NCI-H2029 treated with DMSO at 0.1 percent for 48 hours (cell line): ENCODE results near the gene ABHD4.
"Not testable (repeated sequence)": the region's sequence is repeated elsewhere in the genome, so short reads cannot be mapped to it uniquely, and the experiment has no call there.

Source experiments
- DNase-seq: peaks from one replicate; lab custom pipeline; 2025; lab: John Stamatoyannopoulos, UW

Gene ABHD4

DNA sequence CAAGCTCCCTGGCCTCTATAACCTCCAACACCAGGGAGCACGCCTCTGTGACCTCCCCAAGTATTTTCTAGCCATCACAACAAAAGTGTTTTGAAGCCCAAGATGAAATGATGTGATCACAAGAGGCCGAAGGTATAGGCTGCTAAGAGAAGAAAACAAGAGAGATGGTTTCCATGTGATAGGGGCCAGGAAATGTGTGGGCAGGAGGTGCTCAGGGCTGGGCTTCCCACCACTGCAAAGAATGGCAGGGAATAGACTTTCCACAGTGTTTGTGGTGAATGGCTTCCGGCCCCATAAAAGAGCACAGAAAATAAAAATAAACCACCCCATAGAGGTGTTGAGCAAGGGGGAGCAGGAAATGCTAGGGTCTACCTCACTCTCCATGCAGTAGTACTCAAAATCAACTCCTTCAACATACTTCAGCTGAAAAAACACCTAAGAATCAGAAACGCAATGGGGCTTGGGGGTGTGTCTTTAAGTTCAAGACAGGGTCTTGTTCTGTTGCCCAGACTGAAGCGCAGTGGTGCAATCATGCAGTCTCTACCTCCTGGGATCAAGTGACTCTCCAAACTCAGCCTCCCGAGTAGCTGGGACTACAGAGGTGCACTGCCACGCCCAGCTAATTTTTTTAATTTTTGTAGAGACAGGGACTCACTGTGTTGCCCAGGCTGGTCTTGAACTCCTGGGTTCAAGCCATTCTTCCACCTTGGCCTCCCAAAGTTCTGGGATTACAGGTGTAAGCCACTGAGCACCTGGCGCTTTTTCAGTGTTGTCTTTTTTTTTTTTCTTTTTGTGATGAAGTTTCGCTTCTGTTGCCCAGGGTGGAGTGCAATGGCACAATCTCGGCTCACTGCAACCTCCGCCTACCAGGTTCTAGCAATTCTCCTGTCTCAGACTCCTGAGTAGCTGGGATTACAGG is 36.2 kb upstream of the ABHD4 start:
- DNase-seq = no peak

DNA sequence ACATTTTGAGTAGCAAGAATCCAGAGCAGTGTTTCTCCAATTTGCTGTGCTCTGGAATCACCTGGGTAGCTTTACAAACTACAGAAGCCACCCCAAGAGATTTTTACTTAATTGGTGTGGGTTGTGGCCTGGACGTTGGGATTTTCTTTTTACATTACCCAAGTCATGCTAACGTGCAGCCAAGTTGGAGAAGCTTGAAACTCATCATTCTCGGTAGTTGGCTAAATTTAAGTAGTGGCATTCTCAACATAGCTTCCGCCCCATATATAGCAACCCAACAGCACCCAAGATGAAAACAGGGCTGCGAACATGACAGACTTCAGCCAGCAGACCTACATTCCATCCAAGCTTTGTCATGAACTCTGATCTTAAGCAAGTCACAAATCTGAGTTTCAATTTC is 34.1 kb upstream of the ABHD4 start:
- no peak for DNase-seq

DNA sequence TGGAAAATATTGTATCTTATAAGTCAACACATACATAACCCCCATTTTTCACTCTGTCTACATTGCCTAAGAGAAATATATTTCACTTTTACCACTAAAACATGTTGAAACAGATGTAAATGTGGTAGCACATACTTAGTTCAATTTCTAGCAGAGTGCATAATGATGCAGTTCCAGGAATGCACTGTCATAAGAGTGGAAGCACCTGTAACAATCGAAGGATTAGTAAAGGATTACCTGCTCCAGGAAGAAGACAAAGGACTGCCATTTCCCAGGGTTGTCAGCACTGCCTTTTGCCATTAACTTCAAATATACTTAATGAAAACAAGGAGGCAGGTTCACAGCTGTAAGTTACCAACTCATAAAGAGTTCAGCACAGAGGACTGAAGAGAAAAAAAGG is 33.6 kb upstream of the ABHD4 start:
- no peak for DNase-seq

DNA sequence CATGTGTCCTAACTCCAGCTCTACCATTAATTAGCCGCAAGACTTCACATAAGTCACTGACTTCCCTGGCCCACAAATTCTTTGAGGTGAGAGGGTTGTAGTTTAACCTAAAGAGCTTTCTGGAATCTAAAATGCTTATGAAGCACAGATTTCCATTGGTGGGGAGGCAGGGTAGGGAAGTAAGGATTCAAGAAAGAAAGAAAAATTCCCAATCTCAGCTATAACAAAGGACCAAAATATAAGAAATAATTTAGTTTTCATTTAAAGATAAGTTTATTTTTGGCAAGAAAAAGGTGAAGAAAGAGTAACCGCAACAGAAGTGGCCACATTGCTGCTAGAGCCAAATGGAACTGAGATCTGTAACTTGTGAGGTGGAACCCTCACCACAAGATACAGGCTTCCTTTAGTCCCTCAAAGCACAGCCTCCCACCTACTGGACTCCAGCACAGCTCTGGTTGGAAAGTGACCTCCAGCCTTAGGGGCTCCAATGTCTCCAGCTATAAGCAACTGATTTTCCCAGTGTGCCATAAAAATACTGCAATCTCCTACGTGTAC is 32.6 kb upstream of the ABHD4 start:
- DNase-seq = no peak

DNA sequence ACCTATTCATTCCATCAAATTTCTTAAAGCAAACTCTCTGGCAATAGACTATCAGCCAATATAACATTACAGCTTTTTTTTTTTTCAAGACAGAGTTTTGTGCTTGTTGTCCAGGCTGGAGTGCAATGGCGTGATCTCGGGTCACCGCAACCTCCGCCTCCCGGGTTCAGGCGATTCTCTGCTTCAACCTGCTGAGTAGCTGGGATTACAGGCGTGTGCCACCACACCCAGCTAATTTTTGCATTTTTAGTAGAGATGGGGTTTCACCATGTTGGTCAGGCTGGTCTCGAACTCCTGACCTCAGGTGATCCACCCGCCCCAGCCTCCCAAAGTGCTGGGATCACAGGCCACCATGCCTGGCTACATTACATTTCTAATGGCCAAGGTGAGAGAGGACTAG is 31.8 kb upstream of the ABHD4 start:
- not testable (repeated sequence) for DNase-seq

DNA sequence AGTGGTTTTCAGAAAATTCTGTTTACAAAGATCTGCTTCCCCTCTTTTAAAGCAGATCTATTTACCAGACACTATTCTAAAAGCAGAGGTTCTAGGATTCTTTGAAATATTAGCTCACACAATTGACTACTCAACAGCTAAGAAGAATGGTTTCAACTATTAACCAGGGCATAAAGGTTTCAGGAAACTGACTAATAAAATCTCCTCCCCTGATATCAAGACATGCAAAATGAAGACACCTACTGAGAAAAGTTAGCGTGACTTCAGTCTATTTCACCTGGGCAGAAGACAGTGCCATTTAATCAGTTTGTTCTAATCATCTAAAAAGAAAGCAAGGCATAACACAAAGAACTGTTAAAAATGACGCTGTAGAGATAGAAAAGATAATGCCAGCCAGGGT is 31.3 kb upstream of the ABHD4 start:
- DNase-seq = no peak

DNA sequence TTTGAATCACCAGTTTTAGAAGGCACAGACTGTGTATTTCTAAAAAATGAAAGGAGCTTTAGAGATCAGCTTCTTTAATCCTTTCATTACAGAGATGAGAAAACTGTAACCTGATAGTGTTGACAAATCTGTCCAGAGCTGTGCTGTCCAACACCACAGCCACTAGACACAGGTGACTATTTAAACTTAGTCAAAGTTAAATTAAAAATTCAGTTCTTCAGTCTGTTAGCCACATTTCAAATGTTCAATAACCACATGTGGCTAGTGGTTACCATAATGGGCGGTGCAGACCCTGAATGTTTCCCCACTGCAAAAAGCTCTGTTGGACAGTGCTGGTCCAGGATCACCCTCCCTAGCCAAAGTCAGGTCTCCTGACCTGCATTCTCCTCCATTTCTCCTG is 30.7 kb upstream of the ABHD4 start:
- no peak for DNase-seq

DNA sequence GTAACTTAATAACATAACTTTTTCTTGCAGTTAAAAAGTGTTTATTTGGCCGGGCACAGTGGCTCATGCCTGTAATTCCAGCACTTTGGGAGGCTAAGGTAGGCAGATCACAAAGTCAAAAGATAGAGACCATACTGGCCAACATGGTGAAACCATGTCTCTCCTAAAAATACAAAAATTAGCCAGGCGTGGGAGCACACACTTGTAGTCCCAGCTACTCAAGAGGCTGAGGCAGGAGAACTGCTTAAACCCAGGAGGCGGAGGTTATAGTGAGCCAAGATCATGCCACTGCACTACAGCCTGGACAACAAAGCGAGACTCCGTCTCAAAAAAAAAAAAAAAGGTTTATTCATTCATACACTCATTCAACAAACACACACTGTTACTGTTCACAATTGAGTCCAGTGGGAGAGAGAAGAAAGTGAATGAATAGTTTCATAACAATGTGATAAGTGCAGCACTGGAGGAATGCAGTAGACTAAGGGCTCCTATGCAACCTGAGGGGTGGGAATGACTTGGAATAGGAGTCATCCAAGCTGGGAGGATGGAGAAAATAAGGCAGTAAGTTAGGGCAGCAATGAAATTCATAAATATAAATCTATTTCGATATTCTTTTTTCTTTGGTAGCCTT is 28.9 kb upstream of the ABHD4 start:
- DNase-seq = no peak

DNA sequence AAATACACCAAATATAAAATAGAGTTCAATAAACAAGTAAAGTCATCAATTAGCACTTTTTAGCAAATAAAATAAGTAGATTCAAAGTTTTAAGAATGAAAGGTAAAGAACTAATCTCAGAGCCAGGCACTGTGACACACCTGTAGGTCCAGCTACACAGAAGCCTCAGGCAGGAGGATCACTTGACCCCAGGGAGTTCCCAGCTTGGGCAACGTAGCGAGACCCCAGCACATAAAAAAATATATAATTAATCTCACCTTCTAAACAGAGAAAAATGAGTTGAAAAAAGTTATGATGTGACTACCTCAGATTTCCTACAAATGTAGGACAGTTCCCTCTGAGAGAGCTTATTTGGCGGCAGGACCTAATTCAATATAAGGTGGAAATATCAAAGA is 28.4 kb upstream of the ABHD4 start:
- no peak for DNase-seq

DNA sequence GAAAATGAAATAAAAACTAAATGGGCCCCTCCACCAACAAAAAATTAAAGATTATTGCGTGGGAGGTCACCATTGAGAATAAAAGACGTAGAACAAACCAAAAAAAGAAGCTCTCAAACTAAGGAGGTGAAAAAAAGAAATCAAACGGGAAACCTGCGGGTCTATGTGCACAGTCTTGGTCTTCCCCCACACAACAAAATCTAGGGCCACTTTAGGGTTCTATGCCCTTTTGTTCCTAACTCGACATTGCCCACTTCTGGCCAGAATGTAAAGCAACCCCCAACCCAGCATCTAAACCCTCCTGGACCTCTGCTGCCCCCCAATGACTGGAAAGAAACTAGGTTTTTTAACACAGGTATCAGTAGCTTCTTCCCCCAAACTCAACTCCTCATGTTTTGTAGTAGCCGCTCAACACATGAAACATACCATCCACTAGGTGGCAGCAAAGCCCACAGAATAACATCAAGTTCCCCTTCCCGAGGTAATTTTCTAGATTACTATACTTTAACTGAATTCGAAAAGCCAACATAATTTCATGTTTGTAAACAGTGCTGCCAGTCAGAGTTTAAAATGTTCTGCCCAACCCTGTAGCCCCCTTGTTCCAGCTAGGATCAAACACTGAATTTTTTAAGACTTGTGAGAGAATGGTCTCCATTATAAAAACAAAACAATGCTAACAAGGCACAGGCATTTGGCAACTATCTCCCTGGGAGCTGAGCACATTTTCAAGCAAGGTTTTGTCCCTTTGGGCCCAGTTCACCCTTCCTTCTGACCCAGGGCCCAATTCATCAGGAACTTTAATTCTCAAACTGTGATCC is 27.8 kb upstream of the ABHD4 start:
- peak; percentile 73 for DNase-seq

DNA sequence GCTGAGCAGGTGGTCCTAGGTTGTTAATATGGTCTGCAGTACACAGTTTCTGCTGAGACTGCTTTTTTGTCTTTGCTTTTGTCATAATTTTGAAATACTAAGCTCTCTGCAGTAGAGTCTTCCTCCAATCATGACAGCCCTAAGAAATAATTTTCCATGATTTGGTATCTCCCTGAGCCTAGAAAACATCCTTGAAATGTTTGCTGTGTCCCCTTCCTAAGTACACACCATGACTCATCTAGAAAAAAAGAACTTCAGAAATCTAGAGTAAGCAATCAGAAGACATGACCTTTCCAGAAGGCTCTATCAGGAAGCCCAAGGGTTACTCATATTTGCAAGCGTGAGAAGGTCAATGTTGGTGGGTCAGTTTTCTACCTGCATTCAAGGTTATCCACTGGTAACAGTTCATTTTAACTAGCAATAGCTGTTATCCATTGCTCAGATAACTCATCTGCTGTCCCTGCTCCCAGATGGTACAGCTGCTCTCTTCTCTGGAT is 25.5 kb upstream of the ABHD4 start:
- DNase-seq = no peak

DNA sequence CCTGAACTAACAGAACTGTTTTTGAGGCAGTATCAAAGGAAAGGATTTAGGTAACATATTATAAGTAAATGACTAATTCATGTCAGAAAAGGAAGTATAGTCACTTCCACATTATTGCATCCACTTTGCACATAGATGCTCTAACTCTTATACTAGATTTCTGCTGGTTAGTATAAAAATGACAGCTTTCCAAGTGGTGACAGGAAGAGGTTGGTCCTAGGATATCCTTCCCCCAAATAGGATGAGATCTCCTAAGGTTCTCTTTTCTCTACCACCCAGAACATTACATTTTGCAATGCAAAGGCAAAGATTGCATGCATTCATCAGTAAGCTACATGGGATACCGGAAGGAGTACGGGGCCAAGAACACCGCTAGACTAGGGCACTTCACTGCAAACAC is 24.3 kb upstream of the ABHD4 start:
- no peak for DNase-seq

DNA sequence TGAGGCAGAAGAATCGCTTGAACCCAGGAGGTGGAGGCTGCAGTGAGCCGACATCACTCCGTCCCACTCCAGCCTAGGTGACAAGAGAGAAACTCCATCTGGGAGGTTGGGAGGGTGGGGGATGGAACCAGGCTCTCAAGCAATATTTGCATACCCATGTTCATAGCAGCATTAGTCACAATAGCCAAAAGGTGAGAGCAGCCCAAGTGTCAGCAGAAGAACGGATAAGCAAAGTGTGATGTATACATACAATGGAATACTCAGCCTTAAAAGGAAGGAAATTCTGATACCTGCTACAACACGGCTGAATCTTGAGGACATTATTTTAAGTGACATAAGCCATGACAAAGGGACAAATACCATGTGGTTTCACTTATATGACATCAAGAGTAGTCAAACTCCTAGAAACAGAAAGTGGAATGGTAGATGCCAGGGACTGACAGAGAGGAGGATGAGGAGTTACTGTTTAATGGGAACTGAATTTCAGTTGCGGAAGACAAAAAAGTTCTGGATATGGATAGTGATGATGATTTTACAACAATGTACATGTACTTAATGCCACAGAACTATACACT is 20.7 kb upstream of the ABHD4 start:
- no peak for DNase-seq

DNA sequence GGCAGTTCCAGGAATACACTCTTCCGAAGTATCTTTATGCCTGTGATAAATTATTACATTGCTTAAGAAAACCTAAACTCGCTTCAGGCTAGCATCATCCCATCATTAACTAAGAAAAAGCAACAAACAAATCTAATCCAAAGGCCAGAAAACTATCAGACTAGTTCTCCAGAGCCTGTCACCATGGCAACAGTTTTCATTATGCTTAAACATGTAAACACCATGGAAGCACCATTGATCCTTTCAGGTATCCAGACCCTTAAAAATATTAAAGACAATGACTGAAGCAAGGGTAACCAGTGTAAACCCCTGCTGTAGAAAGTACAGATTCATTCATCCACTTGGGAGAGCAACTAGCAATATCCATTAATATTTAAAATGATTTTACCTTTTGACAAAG is 18.9 kb upstream of the ABHD4 start:
- no peak for DNase-seq

DNA sequence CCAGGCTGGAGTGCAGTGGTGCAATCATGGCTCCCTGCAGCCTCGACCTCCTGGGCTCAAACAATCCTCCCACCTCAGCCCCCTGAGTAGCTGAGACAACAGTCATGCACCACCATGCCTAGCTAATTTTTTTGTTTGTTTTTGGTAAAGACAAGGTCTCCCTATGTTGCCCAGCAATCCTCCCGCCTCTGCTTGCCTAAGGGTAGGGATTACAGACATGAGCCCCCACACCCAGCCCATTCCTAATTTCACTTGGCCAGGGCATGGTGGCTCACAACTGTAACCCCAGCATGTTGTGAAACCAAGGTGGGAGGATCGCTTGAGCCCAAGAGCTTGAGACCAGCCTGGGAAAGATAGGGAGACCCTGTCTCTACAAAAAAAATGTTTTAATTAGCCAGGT is 18.2 kb upstream of the ABHD4 start:
- no peak for DNase-seq

DNA sequence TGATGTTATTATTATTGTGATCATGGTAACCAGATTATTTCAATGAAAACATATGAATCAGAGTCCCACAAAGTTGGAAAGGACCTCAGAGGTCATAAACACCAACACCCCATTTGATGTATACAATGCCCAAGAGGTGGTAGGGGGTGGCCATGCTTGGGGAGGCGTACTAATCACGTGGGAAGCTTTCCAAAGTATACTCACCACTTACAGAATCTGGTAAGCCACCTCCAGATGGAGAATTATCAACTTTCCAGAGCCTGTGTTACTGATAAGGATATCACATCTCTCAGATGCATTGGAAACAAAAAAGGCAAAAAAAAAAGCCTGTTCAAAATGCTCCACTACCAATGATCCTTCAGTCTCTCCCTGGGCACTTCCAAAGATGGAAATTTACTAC is 17.5 kb upstream of the ABHD4 start:
- DNase-seq = no peak

DNA sequence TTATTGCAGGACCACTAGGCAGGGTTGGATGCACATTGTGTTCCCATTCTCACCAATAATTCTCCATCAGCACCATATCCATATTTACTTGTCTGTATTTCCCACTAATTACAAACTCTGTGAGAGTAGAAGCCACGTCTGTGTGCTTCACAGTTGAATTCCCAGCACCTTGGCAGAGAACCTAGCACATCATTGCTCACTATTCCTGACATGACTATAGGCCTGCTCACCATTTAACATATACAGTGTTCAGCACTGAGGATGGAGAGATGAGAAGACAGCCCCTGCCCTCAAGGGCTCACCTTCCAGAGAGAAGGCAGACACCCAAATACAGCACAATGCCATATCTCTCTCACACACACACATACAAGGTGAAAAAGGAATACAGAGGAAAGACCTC is 14.1 kb upstream of the ABHD4 start:
- DNase-seq = no peak

DNA sequence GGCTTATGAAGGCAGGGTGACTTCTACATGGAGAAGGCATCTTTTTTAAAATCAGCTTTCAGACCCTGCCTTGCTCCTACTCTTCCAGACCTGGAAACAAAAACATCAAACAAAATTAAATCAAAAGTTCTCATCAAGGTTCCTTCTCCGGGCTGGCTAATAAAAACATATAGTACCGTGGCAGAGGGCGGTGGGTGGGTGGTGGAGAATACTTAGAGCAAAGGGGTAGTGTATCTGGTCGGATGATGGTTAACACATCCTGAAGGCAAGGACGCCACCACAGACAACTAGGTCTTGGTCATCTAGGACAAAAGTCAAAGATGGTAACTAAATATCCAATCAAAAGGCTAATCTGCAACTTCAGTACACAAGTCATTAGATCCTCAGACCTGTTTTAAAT is 10.9 kb upstream of the ABHD4 start:
- no peak for DNase-seq

DNA sequence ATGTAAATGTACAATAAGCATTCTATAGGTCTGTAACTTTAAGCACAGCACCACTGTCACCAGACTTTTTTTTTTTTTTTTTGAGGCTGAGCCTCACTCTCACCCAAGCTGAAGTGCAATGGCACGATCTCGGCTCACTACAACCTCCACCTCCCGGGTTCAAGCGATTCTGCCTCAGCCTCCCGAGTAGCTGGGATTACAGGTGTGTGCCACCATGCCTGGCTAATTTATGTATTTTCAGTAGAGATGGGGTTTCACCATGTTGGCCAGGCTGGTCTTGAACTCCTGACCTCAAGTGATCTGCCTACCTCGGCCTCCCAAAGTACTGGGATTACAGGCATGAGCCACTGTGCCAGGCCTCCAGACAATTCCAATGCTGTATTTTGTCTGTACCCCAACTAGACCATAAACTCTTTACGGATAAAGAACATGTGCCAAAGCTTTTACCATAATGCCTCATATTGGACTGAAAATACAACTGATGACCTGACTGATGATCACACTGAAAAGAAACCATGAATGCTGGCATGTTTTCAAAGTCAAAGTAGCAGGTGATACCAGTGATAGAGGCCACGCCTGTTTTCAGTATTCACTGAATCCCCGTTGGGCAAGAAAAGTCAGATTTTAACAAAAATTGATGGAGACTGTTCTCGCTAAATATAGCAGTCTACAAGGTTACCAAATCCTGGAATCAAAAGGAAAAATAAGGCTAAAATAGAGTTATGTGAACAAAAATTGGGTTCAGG is 10.2 kb upstream of the ABHD4 start:
- DNase-seq = not testable (repeated sequence)

DNA sequence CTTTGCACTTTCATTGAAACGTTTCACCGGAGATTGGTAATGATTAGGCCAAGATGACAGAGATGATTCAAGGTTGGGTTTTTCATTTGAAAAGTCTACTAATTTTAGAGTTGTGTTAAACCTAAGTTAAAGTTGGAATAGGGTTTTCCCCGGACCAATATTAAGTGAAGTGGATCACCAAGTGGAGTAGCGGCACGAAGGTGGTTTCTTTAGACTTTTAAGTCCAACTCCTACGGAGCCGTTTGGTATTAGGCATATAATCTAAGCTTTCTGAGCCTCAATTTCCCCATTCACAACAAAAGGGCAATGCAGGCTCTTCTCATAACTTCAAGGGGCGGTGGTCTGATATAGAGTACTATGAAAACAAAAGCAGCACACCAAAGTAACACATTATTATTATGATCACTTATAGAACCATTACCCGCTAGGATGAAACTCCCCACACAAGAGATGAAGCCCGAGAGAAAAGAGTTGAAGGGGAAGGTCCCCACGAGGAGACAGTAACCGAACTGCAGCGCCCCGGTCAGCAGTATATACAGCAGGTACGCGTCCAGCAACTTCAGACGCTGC is 9.5 kb upstream of the ABHD4 start:
- no peak for DNase-seq
